T-helper 9 cell (primary cell): Measurements from ENCODE around the gene CDK13.
"Not testable (repeated sequence)": the region's sequence is repeated elsewhere in the genome, so short reads cannot be mapped to it uniquely, and the experiment has no call there.

Source experiments
- DNase-seq: peaks from one replicate; pipeline ENCODE4 v3.0.0-alpha.2; 2020
- total RNA-seq, 2 donors: gene quantifications; one replicate each; lab custom pipeline; 2026; lab: John Stamatoyannopoulos, UW

CDK13 gene
- total RNA-seq, result 241 to 293 reads per million in 2 donors

- peak; percentile 91 for DNase-seq
Measured at GRCh38 chr7:39949971-39950472, at the start of gene CDK13. Gene CDK13 (plus strand): TSS chr7:39950256. CDS start chr7:39950642, 386 bp downstream.

- DNase-seq, result no peak
Measured at GRCh38 chr7:39904077-39904486, 46.0 kb upstream of the CDK13 start.

GRCh38 chr7:39908141-39908540, 41.9 kb upstream of the CDK13 start:
- no peak for DNase-seq

- DNase-seq, result no peak
Measured at GRCh38 chr7:39908973-39909372, 41.1 kb upstream of the CDK13 start.

GRCh38 chr7:39909526-39909925, 40.5 kb upstream of the CDK13 start:
- no peak for DNase-seq

GRCh38 chr7:39910108-39910869, 39.8 kb upstream of the CDK13 start:
- DNase-seq, result no peak

- no peak for DNase-seq
Measured at GRCh38 chr7:39911167-39911566, 38.9 kb upstream of the CDK13 start.

GRCh38 chr7:39915847-39916246, 34.2 kb upstream of the CDK13 start:
- DNase-seq, result not testable (repeated sequence)

GRCh38 chr7:39919646-39920045, 30.4 kb upstream of the CDK13 start:
- DNase-seq, result no peak

GRCh38 chr7:39921506-39922175, 28.4 kb upstream of the CDK13 start:
- no peak for DNase-seq

GRCh38 chr7:39922580-39922979, 27.5 kb upstream of the CDK13 start:
- no peak for DNase-seq

- DNase-seq, result no peak
Measured at GRCh38 chr7:39923091-39923490, 27.0 kb upstream of the CDK13 start.

GRCh38 chr7:39924122-39924521, 25.9 kb upstream of the CDK13 start:
- no peak for DNase-seq

GRCh38 chr7:39926111-39926510, 23.9 kb upstream of the CDK13 start:
- DNase-seq, result no peak

- DNase-seq, result no peak
Measured at GRCh38 chr7:39927018-39927417, 23.0 kb upstream of the CDK13 start.

- DNase-seq, result no peak
Measured at GRCh38 chr7:39934132-39934531, 15.9 kb upstream of the CDK13 start.

GRCh38 chr7:39936761-39937160, 13.3 kb upstream of the CDK13 start:
- no peak for DNase-seq

GRCh38 chr7:39937366-39938153, 12.5 kb upstream of the CDK13 start:
- no peak for DNase-seq

- no peak for DNase-seq
Measured at GRCh38 chr7:39942883-39943282, 7.2 kb upstream of the CDK13 start.

- DNase-seq, result no peak
Measured at GRCh38 chr7:39946693-39947092, 3.4 kb upstream of the CDK13 start.

GRCh38 chr7:39948375-39948955, 1.6 kb upstream of the CDK13 start:
- DNase-seq, result no peak

- DNase-seq, result peak; percentile 93
Measured at GRCh38 chr7:39948956-39949928, 814 bp upstream of the CDK13 start.
